Prostate gland (tissue), 2 donors: Measurements from ENCODE around the gene UMPS.

Experiments
- POLR2A ChIP-seq: fragments of 450-650 bp; IDR thresholded peaks from one replicate; pipeline ENCODE4 v1.6.1; 2016; ENCODE audit warnings: antibody characterized with exemption, mild to moderate bottlenecking
- POLR2AphosphoS5 ChIP-seq: sonication (generic); formaldehyde crosslinking; IDR thresholded peaks from one replicate; pipeline ENCODE4 v1.6.1; 2017; ENCODE audit warnings: antibody characterized with exemption
- TF ChIP-seq, protein P1 (sequence below), 4 experiments: fragments of 200-600 bp in 2 of 4; fragments of 450-650 bp in 2 of 4; sonication (generic) in 2 of 4; IDR thresholded peaks; 1 replicate in 3 of 4; 2 replicates in 1 of 4; pipeline ENCODE4 v1.5.1; 2016 to 2019; ENCODE audit warnings: antibody characterized with exemption in 4 of 4, mild to moderate bottlenecking in 2 of 4, moderate library complexity in 2 of 4

DNA sequence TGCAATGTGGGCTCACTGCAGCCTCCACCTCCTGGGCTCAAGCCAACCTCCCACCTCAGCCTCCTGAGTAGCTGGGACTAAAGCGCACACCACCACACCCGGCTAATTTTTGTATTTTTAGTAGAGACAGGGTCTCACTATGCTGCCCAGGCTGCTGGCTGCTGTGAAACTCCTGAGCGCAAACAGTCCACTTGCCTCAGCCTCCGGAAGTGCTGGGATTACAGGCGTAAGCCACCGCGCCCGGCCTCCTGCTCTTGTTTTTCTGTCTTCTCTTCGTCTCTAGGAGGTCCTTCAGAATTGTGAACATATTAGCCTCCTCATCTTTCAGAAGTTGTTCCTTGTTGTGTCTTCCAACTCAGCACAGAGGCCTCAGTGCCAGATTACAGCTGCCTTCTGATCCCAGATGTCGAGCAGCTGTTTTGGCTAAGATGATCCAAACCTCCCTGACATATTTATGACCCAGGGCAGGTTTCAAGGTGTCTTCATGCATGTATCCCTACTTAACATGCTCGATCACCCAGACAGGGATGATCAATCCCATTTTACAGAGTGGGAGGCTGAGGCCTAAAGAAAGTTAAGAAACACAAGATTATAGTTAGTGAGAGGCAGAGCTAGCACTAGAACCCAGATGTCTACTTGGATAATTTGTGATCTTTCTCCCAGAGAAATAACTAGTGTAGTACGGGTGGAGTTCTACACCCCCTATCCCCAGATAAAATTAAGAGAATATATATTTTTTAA, 32.1 kb upstream of the UMPS start:
- TF ChIP-seq, protein P1, sequence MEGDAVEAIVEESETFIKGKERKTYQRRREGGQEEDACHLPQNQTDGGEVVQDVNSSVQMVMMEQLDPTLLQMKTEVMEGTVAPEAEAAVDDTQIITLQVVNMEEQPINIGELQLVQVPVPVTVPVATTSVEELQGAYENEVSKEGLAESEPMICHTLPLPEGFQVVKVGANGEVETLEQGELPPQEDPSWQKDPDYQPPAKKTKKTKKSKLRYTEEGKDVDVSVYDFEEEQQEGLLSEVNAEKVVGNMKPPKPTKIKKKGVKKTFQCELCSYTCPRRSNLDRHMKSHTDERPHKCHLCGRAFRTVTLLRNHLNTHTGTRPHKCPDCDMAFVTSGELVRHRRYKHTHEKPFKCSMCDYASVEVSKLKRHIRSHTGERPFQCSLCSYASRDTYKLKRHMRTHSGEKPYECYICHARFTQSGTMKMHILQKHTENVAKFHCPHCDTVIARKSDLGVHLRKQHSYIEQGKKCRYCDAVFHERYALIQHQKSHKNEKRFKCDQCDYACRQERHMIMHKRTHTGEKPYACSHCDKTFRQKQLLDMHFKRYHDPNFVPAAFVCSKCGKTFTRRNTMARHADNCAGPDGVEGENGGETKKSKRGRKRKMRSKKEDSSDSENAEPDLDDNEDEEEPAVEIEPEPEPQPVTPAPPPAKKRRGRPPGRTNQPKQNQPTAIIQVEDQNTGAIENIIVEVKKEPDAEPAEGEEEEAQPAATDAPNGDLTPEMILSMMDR (IDR thresholded peaks at IDR 0.05), result no peak
- TF ChIP-seq POLR2A (no peak), POLR2AphosphoS5 (no peak)
